Mammary epithelial cell (primary cell): ENCODE results near the gene PELI2.

Experiments used
- CTCF ChIP-seq, 2 donors: IDR thresholded peaks in 1 of 2; conservative IDR thresholded peaks in 1 of 2; 2 replicates each; pipeline ENCODE4 v1.5.1; 2011 to 2012; ENCODE audit warnings: inconsistent platforms in 2 of 2, low read length in 2 of 2, mild to moderate bottlenecking in 2 of 2, control low read depth in 1 of 2, low read depth in 1 of 2; ENCODE audit not compliant: insufficient read depth in 1 of 2; ENCODE audit errors: extremely low read depth in 1 of 2
- EZH2 ChIP-seq: IDR thresholded peaks from 2 replicates; pipeline ENCODE4 v1.6.1; 2012; ENCODE audit warnings: low read length, inconsistent platforms, borderline replicate concordance

- TF ChIP-seq CTCF (conservative IDR thresholded peaks at IDR 0.05 in 1 of 2, IDR thresholded peaks at IDR 0.05 in 1 of 2; ENCODE audit: extremely low read depth in 1 of 2, insufficient read depth in 1 of 2, low read depth in 1 of 2, low read length in 2 of 2) = no peak
- no peak for TF ChIP-seq EZH2
Observed at GRCh38 chr14:56338674-56339073, 220.5 kb downstream of the PELI2 start.
